ENCODE results near the gene SLC30A10. TPM values are rescaled to one million over a fixed set of nuclear protein-coding genes. Genes with fewer than 3 reads are reported as not detected.
"Not testable (repeated sequence)": the region's sequence is repeated elsewhere in the genome, so short reads cannot be mapped to it uniquely, and the experiment has no call there.

SLC30A10 gene
- total RNA-seq, 1 experiment from 2014 or later = 0.09 TPM

DNA sequence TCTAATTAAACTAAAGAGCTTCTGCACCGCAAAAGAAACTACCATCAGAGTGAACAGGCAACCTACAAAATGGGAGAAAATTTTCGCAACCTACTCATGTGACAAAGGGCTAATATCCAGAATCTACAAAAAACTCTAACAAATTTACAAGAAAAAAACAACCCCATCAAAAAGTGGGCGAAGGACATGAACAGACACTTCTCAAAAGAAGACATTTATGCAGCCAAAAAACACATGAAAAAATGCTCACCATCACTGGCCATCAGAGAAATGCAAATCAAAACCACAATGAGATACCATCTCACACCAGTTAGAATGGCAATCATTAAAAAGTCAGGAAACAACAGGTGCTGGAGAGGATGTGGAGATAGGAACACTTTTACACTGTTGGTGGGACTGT, 20.4 kb upstream of the SLC30A10 start:
- not testable (repeated sequence) for H3K23me2 ChIP-seq (ENCODE audit: insufficient read length, low read depth, low read length, poor library complexity, severe bottlenecking); H2BK120ac ChIP-seq (ENCODE audit: low read depth, low read length, poor library complexity, severe bottlenecking); H2BK12ac ChIP-seq (ENCODE audit: insufficient read length, low read depth, low read length); H3K27me3 Mint-ChIP-seq (ENCODE audit: low read depth); H3K9ac ChIP-seq (ENCODE audit: extremely low read depth, insufficient read length, low read length); H3T11ph ChIP-seq (ENCODE audit: low read length); H2AFZ ChIP-seq (ENCODE audit: low read length); H2BK5ac ChIP-seq (ENCODE audit: insufficient read length, low read length); H3K79me2 ChIP-seq (ENCODE audit: insufficient read depth, low read length); H3K14ac ChIP-seq (ENCODE audit: insufficient read depth, low read length); H3K4me3 Mint-ChIP-seq; H3K9me3 ChIP-seq (ENCODE audit: control insufficient read depth, low read depth, low read length); H3K27me3 ChIP-seq (ENCODE audit: insufficient read depth, low read length); H3K23ac ChIP-seq (ENCODE audit: insufficient read length, low read depth, low read length); H4K91ac ChIP-seq (ENCODE audit: insufficient read length, low read depth, low read length); H3K56ac ChIP-seq (ENCODE audit: insufficient read length, low read depth, low read length); H3K4me1 ChIP-seq (ENCODE audit: insufficient read depth, low read length); DNase-seq; H4K5ac ChIP-seq (ENCODE audit: insufficient read length, low read depth, low read length); H3K27ac ChIP-seq (ENCODE audit: insufficient read length, low read depth, low read length); H3K18ac ChIP-seq (ENCODE audit: insufficient read length, low read depth, low read length); H4K8ac ChIP-seq (replicated peaks; ENCODE audit: insufficient read length, low read depth, low read length); H3K4me1 Mint-ChIP-seq; H3K9me3 Mint-ChIP-seq; H3K36me3 Mint-ChIP-seq (ENCODE audit: insufficient read depth in 1 of 3, low read depth in 3 of 3); H3K27ac Mint-ChIP-seq; H3K4me2 ChIP-seq (ENCODE audit: insufficient read depth, insufficient read length, low read length); H2AK5ac ChIP-seq (ENCODE audit: insufficient read length, low read length); H3K79me1 ChIP-seq (ENCODE audit: insufficient read depth, low read depth, low read length, poor library complexity, severe bottlenecking); H2BK20ac ChIP-seq (ENCODE audit: low read depth, low read length, poor library complexity, severe bottlenecking); H2BK15ac ChIP-seq (ENCODE audit: low read depth, low read length); H3K4ac ChIP-seq (ENCODE audit: low read depth, low read length); H4K20me1 ChIP-seq (ENCODE audit: control insufficient read depth, insufficient read depth, insufficient read length)
- WGBS (ENCODE audit: extremely low coverage, insufficient read length, low lambda C conversion rate) = no CpG with 5 or more reads among the region's 3 CpGs
